Ramos (cell line): ENCODE data around the gene UNK.

Experiments used
- in situ Hi-C: fragments of 300-500 bp; cut with MboI; formaldehyde crosslinking; loops from one replicate; pipeline ENCODE4 v1.14.3; 2022; ENCODE audit warnings: low sequenced_read_pairs; ENCODE audit not compliant: unreplicated experiment

UNK gene

DNA sequence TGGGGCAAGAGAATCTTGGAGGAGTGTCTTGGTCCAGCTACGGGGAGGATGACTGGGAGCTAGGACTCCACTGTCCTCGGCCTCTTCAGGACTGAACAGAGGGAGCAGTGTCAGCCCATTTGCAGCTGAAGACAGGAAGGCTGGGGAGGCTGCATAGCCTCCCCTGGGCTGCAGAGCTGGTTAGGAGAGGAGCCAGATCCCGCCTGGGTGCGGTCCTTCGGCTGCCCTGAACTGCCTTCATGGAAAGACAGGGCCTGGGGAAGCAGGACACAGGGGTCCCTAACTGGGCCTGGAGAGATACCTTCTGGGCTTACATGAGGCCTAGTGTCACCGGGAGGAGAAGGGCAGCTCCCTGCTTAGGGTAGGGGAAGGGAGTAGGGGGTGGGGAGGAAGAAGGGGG lies 33.0 kb downstream of the UNK start:
- in situ Hi-C loops: no loop called here

GRCh38 chr17:75818326-75818885 lies 33.8 kb downstream of the UNK start:
- in situ Hi-C loops: no loop called here

DNA sequence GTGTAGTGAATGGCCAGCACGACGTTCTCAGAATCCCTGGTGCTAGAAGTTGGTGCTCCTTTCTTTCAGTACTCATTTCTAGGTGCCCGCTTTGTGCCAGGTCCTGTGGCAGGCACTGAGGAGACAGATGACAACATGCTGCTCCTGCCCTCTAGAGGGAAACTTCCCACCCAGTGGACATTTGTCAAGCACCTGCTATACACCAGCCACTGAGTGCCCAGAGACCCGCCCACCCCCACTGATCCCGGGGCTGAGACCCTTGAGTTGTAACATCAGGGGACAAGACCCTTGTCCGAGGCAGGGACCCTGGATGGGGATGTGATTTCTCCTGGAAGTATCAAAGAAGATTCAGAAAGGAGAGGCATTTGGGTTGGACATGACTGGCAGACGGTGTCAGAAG lies 34.5 kb downstream of the UNK start:
- in situ Hi-C loops: no loop called here

DNA sequence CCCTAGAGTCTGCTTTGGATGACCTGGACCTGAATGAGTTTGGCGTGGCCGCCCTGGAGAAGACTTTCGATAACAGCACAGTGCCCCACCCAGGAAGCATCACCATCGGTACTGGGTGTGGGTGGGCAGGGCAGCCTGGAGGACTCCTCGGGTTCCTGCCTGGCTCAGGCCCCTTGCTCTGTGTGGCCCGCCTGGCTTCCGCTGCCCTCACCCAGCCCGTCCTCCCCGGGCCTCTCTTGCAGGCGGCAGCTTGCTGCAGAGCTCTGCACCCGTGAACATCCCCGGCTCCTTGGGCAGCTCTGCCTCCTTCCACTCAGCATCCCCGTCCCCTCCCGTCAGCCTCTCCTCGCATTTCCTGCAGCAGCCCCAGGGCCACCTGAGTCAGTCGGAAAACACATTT lies 35.1 kb downstream of the UNK start:
- in situ Hi-C loops: no loop called here

DNA sequence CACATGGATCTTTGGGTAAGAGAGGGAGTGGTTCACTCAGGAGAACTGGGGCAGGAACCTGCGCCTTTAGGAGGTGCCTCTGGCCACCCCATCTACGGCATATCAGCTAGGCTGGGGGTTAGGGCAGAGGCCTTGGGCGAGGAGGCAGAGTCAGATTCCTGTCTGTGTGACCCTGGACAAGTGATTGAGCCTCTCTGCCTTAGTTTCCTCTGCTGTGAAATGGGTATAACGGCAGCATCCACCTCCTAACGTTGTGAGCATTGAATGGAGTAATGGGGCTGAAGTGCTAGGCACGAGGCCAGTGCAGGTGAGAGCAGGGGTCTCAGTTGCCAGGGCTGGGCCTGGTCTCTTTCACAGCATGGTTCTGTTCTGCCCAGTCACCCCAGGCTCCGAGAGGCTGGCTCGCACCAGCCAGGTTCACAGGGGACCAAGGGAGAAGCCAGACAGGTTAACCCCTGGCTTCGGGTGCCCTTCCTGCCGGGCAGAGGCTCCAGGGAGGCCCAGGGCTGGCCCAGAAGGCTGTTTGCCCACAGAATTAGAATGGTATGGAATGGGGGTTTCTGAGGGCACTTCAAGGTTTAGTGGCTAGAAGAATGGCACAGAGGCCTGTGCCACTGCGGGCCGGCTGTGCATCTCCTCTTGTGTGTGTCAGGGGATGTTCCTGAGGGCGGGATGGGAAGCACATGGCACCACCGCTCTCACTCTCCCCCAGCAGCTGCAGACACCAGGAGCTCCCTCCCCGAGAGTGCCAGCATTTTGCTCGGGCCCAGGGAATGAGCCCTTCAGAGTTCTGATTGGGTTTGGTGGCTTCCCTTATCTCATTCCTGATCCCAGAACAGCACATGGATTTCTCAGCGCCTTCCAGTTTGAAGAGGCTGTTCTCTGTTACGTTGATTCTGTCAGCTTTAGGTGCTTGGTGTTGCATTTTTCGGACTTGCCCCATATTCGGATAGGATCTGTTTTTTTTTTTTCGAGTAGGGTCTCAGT lies 35.8 kb downstream of the UNK start:
- in situ Hi-C loops: no loop called here

DNA sequence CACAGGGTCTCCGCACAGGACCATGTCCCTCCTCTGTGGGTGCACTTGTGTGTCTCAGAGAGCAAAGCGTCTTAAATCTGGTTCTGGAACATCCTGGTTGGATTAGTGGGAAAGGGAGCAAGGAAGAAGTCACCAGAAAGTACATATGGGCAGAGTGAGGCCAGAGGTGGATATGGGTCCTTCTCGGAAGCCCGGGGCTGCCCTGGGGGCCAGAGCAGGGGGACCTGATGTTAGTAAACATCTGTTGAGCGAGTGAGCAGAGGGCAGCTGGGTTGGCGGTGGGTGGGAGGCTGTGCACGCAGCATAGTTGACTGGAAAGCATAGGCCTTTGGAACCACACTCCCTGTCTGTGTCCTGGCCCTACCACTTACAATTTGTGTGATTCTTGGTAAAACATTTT lies 36.9 kb downstream of the UNK start:
- in situ Hi-C loops: no loop called here

DNA sequence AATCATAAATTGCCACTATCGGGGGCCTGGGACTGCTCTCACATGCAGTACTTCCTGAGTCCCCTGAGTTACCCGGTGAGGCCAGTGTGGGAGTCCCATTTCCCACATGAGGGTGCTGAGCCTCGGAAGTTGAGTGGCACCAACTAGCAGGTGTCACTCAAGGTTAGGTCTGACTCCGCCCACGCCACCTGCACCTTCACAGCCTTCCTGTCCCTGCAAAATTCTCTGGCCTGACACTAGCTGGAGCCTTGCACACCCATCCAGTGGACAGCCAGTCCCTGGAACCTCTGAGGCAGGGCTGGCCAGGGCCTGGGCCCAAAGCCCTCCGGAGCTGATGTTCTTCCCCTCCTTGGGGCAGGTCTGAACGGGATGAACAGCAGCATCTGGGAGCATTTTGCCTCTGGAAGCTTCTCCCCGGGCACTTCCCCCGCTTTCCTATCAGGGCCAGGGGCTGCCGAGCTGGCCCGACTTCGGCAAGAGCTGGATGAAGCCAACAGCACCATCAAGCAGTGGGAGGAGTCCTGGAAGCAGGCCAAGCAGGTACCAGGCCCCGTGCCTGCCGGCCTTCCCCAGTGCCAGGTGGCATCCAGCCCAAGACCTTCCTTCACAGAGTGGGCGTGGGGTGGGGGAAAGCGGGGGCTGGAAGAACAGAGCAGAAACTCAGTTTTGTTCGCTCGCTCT lies 37.7 kb downstream of the UNK start:
- in situ Hi-C loops: no loop called here

- in situ Hi-C loops: no loop called here
Measured at GRCh38 chr17:75822800-75823166, 38.2 kb downstream of the UNK start.

DNA sequence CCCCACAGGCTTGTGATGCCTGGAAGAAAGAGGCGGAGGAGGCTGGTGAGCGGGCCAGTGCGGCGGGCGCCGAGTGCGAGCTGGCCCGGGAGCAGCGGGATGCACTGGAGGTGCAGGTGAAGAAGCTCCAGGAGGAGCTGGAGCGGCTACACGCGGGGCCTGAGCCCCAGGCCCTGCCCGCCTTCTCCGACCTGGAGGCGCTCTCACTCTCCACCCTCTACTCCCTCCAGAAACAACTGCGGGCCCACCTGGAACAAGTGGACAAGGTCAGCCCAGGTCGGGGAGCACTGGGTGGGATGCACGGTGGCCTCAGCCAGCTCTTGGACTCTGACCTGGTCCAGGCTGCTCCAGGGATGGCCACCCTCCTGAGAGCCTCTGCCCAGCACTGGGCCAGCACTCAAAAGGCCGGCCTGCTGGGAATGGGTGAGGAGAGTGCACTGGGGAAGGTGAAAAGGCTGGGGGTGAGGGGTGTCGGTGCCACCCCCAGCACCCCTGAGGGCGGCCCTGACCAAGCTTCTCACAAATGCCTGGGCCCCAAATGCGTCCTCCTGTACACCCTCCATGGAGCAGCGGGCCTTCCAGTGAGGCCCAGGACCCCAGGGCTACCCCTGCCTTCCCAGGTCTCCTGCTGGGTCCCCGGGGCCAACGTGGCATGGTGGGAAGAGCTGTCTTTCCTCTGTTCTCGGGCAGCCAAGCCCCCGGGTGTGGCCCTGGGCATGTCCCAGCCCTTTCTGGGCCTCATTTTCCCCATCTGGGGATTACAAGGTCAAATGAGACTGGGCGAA lies 38.8 kb downstream of the UNK start:
- in situ Hi-C loops: no loop called here

- in situ Hi-C loops: no loop called here
Measured at GRCh38 chr17:75824050-75824552, 39.5 kb downstream of the UNK start.

GRCh38 chr17:75824666-75825065 lies 40.1 kb downstream of the UNK start:
- in situ Hi-C loops: no loop called here

GRCh38 chr17:75825149-75825552 lies 40.5 kb downstream of the UNK start:
- in situ Hi-C loops: no loop called here

- in situ Hi-C loops: no loop called here
Measured at GRCh38 chr17:75825748-75826370, 41.3 kb downstream of the UNK start.

GRCh38 chr17:75826561-75827307 lies 42.1 kb downstream of the UNK start:
- in situ Hi-C loops: no loop called here

- in situ Hi-C loops: no loop called here
Measured at GRCh38 chr17:75827308-75828075, 42.9 kb downstream of the UNK start.

DNA sequence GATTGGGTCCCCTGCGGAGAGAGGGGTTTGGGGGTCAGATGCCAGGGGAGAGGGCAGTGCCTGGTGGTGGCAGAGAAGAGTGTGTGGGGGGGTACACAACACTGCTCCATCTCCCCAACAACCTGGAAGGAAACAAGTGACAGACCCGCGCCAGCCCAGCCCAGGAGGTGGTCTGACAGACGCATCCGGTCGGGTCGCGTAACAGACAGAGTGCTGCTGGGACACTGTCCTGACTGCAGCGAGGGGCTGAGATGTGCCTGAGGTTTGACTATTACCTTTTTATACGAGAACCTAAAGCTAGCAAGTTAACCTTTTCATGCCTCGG lies 43.4 kb downstream of the UNK start:
- in situ Hi-C loops: no loop called here

GRCh38 chr17:75828741-75829140 lies 44.1 kb downstream of the UNK start:
- in situ Hi-C loops: no loop called here

DNA sequence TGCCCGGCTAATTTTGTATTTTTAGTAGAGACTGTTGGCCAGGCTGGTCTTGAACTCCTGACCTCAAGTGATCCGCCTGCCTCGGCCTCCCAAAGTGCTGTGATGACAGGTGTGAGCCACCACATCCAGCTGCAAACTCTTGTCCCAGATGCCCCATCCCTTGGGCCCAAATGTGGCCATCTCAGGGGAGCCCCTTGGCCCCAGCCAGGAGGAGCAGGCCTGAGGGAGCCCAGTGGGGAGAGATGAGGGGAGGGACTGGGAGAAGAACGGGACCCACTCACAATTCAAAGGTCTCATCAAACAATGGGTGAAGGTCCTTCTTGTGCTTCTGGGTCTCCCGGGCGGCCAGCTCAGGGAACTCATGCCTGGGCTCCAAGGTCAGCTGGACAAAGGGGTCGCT lies 45.1 kb downstream of the UNK start:
- in situ Hi-C loops: no loop called here
